Hematopoietic multipotent progenitor cell (in vitro differentiated cells): ENCODE results near the gene ADGRB3. TPM values are rescaled to one million over a fixed set of nuclear protein-coding genes. Genes with fewer than 3 reads are reported as not detected.
A peak's percentile ranks its signal among the peaks of the same experiment; 100 is the strongest.
"Not testable (repeated sequence)": the region's sequence is repeated elsewhere in the genome, so short reads cannot be mapped to it uniquely, and the experiment has no call there.

Source experiments
- DNase-seq, 3 donors: peaks; one replicate each; pipeline ENCODE4 v3.0.0-alpha.2; 2011 to 2015; ENCODE audit warnings: low read depth in 2 of 3, low spot score in 2 of 3
- total RNA-seq: library from RNA; depleted of rRNA; stranded (reverse); fragments of >200 nt; gene quantifications from one replicate; pipeline ENCODE4 v1.2.3, GENCODE V29; 2012

The ADGRB3 gene
- total RNA-seq, 1 donor, result under 0.01 TPM

- DNase-seq, result no peak
Measured at GRCh38 chr6:68901044-68901443, 266.0 kb downstream of the ADGRB3 start.

- no peak for DNase-seq
Measured at GRCh38 chr6:68911334-68911733, 276.3 kb downstream of the ADGRB3 start.

DNA sequence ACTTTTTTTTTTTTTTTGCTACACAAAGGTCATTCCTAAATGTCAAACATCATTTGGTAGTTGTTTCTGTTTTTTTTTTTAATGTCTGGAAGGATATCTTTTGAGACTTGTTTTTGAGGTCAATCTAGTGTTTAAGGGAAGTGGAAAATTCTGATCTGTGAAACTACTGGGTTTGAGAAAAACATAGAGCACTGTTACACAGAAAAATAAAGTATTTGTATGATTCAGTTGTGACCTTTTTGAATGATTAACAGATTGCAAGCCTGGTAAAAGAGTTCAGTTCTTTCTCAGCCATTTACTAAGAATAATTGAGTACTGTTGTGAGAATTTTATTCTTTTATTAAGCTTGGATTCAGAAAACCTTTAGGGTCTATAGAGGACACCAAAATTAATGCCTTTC, 276.7 kb downstream of the ADGRB3 start:
- DNase-seq, result no peak

DNA sequence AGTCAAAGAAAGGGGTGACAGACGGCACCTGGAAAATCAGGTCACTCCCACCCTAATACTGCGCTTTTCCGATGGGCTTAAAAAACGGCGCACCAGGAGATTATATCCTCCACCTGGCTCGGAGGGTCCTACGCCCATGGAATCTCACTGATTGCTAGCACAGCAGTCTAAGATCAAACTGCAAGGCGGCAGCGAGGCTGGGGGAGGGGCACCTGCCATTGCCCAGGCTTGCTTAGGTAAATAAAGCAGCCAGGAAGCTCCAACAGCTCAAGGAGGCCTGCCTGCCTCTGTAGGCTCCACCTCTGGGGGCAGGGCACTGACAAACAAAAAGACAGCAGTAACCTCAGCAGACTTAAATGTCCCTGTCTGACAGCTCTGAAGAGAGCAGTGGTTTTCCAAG, 277.7 kb downstream of the ADGRB3 start:
- not testable (repeated sequence) for DNase-seq

DNA sequence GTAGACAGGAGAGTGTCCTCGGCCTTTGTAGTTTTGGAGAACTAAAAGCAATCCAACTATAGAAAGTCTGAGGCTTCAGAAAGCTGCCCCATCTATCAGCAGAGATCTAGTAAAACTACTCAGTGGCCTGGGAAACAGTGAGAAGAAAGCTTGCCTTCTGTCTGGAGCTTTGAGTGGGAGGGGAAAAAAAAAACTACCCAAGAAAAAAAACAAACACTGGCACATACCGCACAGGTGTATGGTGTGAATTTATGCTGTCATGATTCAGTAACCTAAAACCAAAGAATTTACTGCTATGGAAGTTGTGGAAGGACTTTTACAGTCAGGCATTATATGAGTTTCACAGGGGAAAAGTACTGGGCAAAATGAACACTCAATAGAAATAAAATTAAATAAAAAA, 280.5 kb downstream of the ADGRB3 start:
- DNase-seq, result no peak

DNA sequence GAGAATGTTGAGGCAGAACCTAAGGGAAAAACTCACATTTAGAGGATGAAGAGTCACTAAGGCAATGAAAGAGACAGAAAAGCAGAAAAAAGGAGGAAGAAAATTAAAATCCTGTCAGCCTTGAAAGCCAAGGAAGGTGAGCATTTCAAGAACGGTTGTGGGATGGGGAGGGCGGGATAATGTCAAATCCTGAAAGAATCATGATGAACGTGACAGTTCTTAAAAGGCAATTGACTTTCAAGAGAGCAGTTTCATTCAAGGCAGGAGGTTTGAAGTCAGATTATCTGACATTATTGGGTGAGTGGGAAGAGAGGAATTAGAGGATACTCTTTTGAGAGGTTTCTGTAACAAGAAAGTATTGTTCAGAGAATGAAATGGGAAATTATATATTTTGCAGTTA, 284.5 kb downstream of the ADGRB3 start:
- DNase-seq, result no peak

- DNase-seq, result no peak
Measured at GRCh38 chr6:68941345-68941744, 306.3 kb downstream of the ADGRB3 start.

GRCh38 chr6:68947721-68948120, 312.6 kb downstream of the ADGRB3 start:
- no peak for DNase-seq

DNA sequence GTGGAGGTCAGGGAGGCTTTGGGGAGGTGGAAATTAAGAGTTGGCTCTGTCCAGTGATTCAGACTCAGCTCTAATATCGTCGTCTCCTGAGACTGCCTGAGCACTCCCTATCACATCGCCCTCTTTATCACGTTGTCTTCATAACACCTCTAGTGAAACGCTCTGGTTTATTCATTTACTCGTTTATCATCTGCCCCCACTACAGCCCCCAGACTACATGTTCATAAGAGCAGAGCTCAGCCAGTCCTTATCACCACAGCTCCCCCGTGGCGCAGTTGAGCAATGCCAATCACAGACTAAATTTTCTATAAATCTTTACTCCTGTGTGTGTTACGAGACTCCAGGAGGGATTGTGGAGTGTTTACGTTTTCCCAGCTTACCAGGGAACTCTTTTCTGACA, 316.2 kb downstream of the ADGRB3 start:
- DNase-seq, result no peak

DNA sequence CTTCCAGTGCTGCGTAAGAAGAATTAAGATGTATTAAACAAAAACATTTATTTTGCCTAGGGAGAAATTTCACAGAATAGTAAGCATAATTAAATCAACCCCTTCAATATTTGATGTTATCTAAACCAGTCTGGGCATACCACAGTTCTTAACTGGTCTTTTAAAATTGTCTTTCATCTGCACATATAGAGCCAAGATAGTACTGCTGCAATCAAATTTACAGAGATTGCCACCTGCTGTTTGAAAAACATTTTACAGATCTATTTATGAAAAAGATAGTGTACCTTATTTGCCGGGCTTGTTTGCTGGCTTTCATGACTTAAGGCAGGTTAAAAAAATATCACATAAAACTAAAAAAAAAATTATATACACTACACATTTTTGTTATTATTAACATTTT, 323.2 kb downstream of the ADGRB3 start:
- DNase-seq, result peak in 1 of 3 donors; percentile 39

GRCh38 chr6:68967549-68968300, 332.6 kb downstream of the ADGRB3 start:
- DNase-seq, result peak; percentile 6 to 87 (median 67)

DNA sequence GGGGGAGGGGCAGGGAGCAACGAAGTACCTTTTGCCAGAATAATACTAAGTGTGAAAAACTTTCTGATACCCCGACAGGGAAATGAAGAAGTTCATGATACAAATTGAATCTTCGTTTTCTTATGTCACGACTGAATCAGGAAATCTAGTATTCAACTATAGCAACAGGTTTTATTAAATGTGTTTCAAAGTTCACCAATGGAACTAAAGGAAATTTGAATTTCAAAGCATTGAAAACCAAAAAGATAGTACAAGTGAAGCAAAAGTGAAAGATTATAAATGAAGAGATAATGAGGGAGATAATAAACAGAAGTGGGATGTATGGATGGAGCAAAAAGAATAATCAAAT, 333.2 kb downstream of the ADGRB3 start:
- no peak for DNase-seq

- peak in 1 of 3 donors; percentile 19 for DNase-seq
Measured at GRCh38 chr6:68973066-68973465, 338.0 kb downstream of the ADGRB3 start.

- DNase-seq, result no peak
Measured at GRCh38 chr6:68975064-68975463, 340.0 kb downstream of the ADGRB3 start.

DNA sequence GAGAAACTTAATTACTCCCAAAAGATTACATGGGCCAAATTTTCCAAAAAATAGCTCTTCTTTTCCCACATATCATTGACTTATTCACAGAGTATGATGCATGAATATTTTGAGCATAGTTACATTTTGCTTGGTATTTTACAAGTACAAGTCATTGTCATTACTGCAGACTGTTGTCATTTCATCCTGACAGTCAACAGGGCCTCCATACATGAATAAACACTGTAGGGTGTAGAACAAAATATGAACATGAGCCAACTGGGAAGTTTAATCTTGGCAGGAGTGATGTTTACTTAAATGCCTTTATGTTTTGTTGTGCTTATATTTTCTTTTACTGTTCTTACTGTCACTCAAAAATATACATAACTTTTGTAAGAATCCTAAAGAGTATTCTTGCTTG, 340.7 kb downstream of the ADGRB3 start:
- no peak for DNase-seq

DNA sequence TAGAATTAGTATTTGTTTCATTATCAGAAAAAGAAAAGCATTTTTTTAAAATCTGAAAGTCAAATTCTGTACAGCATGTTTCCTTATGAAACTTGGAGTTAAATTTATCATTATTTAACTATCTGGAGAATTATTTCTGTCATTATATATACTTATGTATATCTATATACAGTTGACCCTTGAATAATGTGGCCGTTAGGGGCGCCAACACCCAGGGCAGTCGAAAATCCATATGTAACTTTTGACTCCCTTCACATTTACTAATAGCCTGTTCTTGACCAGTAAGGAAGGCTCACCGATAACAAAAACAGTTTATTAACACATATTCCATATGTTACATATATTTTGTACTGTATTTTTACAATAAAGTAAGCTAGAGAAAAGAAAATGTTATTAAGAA, 341.2 kb downstream of the ADGRB3 start:
- no peak for DNase-seq

- DNase-seq, result peak in 1 of 3 donors; percentile 38
Measured at GRCh38 chr6:68978411-68978810, 343.3 kb downstream of the ADGRB3 start.

DNA sequence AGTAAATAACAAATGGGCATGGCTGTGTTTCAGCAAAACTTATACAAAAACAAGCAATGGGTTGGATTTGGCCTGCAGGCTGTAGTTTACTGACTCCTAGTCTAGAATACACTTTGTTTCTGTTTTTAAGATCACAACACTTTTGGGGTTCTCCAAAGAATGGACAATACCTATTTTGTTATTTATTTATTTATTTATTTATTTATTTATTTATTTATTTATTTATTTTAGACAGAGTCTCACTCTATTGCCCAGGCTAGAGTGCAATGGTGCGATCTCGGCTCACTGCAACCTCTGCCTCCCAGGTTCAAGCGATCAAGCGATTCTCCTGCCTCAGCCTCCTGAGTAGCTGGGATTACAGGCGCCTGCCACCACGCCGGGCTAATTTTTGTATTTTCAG, 346.6 kb downstream of the ADGRB3 start:
- DNase-seq, result not testable (repeated sequence)

- no peak for DNase-seq
Measured at GRCh38 chr6:68988698-68989097, 353.6 kb downstream of the ADGRB3 start.

GRCh38 chr6:68990317-68990716, 355.2 kb downstream of the ADGRB3 start:
- no peak for DNase-seq

- DNase-seq, result no peak
Measured at GRCh38 chr6:68993911-68994310, 358.8 kb downstream of the ADGRB3 start.

- no peak for DNase-seq
Measured at GRCh38 chr6:68994521-68994920, 359.4 kb downstream of the ADGRB3 start.

- no peak for DNase-seq
Measured at GRCh38 chr6:69005199-69005598, 370.1 kb downstream of the ADGRB3 start.
